Measurements from ENCODE around the gene DHX16. TPM values are rescaled to one million over a fixed set of nuclear protein-coding genes. Genes with fewer than 3 reads are reported as not detected.
A peak's percentile ranks its signal among the peaks of the same experiment; 100 is the strongest.

The DHX16 gene
- polyA plus RNA-seq, 1 donor from 2014 or later: 21.6 TPM

DNA sequence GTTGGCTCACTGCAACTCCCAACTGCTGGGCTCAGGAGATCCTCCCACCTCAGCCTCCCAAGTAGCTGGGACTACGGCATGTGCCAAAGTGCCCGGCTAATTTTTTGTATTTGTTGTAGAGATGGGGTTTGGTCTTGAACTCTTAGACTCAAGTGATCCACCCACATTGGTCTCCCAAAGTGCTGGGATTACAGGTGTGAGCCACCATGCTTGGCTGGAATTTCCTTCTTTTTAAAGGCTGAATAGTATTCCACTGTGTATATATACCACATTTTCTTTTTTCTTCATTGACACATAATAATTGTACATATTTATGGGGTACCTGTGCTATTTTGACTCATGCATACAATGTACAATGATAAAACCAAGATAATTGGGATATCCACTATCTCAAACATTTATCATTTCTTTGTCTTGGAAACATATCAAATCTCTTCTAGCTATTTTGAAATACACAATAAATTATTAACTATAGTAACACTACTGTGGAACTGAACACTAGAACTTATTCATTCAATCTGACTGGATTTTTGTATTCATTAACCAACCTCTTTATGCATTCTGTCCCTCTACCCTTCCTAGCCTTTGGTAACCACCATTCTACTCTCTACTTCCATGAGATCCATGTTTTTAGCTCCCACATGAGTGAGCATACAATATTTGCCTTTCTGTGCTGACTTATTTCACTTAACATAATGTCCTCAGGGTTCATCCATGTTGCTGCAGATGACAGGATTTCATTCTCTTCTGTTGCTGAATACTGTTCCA, 36.5 kb upstream of the DHX16 start:
- peaks cover 10% of the 10 kb centered on the region for H3K36me3 Mint-ChIP-seq
- peaks cover 15 to 16% (median 15%) of the 10 kb centered on the region in 3 donors for H3K4me1 Mint-ChIP-seq
- no peaks in the 10 kb centered on the region for H3K9me3 Mint-ChIP-seq
- no peak overlapping the region for H3K27ac Mint-ChIP-seq
- H3K27me3 Mint-ChIP-seq: no peaks in the 10 kb centered on the region
- no peak overlapping the region for H3K4me3 Mint-ChIP-seq

DNA sequence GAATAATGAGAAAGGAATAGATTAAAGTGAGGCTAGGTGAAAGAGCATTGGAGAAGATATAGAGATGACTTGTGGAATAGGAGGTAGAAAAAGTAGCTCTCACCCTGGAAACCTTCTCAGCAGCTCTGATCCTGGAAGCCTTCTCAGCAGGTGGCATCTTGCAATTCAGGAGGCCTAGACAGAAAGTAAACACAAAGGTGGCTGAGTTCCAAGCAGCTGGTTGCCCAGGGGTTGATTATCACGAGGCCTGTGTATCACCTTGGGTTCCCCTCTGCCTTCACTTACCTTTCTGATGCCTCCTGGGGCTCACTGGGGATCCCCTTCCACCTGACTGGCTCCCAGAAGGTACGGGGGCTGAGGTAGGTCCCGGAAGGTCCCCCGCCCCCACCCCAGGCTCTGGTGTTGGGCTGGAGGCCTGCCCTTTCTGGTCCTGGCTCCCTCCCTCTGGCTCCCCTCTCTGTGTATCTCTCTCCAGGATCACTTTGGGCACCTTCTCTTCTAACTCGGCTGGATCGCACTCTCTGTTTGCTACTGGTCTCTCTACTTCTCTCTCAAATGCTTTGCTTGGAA, 34.6 kb upstream of the DHX16 start:
- no peaks in the 10 kb centered on the region for H3K27me3 Mint-ChIP-seq
- peaks cover 8 to 13% (median 11%) of the 10 kb centered on the region in 3 donors for H3K4me1 Mint-ChIP-seq
- H3K27ac Mint-ChIP-seq: peak overlapping the region in 1 of 3 donors; percentile 78
- peaks cover 10% of the 10 kb centered on the region for H3K36me3 Mint-ChIP-seq
- H3K9me3 Mint-ChIP-seq: no peaks in the 10 kb centered on the region
- no peak overlapping the region for H3K4me3 Mint-ChIP-seq

DNA sequence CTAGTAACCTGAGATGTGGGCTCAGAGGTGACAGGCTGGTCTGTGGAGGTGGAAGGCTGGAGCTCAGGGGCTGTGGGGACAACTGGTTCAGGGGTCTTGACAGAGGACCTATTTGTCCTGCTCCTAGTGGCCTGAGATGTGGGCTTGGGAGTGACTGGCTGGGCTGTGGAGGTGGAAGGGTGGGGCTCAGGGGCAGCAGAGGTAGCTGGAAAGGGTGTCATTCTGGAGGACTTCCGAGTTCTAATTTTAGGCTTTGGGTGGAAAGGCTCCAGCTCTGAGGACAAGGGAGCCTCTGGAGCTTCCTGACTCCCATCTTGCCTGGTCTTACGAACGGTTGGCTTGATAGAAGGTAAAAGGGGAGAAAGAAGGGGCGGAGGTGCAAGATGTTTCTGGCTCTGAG, 32.8 kb upstream of the DHX16 start:
- H3K9me3 Mint-ChIP-seq: no peaks in the 10 kb centered on the region
- no peak overlapping the region for H3K27ac Mint-ChIP-seq
- peaks cover 3 to 5% (median 5%) of the 10 kb centered on the region in 3 donors for H3K4me1 Mint-ChIP-seq
- H3K4me3 Mint-ChIP-seq: no peak overlapping the region
- H3K36me3 Mint-ChIP-seq: peaks cover 8% of the 10 kb centered on the region
- no peaks in the 10 kb centered on the region for H3K27me3 Mint-ChIP-seq

DNA sequence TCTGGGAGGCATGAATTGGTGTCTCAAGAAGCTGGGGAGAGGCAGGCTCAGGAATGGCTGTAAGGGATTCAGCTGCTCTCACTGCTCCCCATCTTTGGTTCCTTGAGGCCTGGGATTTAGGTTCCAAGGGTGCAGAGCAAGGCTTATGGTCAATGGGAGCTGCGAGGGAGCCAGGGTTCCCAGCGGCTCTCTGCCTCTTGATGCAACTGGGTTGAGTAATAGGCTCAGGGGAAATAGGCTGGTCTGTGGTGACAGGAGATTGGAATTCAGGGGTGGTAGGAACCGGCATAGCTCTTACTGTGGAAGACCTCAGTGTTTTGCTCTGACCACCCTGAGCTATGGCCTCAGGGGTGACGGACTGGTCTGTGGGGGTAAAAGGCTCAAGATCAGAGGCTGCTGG, 31.0 kb upstream of the DHX16 start:
- Mint-ChIP-seq H3K4me3 (no peak overlapping the region), H3K4me1 (peaks cover 0 to 5% (median 5%) of the 10 kb centered on the region in 3 donors), H3K9me3 (no peaks in the 10 kb centered on the region), H3K27ac (no peak overlapping the region), H3K27me3 (no peaks in the 10 kb centered on the region), H3K36me3 (peaks cover 8% of the 10 kb centered on the region)

DNA sequence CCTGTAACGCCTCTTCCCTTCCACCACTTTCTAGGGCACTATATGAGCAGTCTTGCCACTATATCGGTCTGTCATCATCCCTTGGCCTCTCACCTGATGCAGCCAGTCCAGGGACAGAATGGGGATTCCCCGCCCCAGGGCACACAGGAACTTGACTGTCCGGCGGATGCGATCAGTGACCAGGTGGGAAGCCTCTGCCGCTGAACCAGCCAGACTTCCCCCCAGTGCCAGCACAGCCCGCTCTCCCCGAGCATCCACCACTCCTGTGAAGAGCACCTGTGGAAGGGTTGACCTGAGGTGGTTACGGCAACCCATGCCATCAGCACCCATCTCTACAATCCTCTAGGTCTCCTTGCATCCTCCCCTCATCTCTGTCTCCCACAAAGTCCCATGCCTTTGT, 30.2 kb upstream of the DHX16 start:
- peaks cover 0 to 5% (median 5%) of the 10 kb centered on the region in 3 donors for H3K4me1 Mint-ChIP-seq
- no peaks in the 10 kb centered on the region for H3K9me3 Mint-ChIP-seq
- H3K4me3 Mint-ChIP-seq: no peak overlapping the region
- H3K36me3 Mint-ChIP-seq: peaks cover 8% of the 10 kb centered on the region
- no peaks in the 10 kb centered on the region for H3K27me3 Mint-ChIP-seq
- no peak overlapping the region for H3K27ac Mint-ChIP-seq

DNA sequence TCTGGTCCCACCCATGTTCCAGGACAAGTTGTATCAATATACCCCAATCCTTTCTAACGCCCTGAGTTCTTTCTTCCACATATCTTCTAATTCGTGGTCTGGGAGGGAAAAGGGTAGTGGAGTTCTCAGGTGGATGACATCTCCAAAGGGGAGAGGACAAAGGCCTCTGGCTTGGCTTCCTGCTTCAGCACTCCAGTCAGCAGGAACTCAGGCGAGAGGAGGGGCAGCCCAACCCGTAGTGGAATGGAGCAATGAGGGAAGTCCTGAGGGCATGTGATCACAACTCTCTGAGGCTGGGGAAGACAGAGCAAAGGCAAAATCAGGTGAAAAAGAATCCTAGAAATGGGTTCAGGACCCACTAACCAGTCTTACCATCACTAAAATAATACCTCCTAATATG, 27.5 kb upstream of the DHX16 start:
- Mint-ChIP-seq H3K27me3 (no peaks in the 10 kb centered on the region), H3K4me1 (no peaks in the 10 kb centered on the region)

DNA sequence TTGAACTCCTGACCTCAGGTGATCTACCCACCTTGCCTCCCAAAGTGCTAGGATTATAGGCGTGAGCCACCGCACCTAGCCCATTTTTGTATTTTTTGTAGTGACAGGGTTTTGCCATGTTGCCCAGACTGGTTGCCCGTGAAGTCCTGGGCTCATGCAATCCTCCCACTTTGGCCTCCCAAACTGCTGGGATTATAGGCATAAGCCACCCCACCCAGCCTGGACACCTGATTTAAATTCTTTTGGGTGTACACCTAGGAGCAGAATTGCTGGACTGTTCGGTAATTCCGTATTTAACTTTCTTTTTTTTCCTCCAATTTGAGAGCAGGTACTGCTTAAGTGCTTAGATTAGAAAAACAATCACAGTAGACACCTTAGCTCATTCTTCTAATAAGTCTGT, 23.6 kb upstream of the DHX16 start:
- H3K4me1 Mint-ChIP-seq: peaks cover 2 to 6% (median 5%) of the 10 kb centered on the region in 3 donors
- no peaks in the 10 kb centered on the region for H3K27me3 Mint-ChIP-seq
- H3K36me3 Mint-ChIP-seq: no peaks in the 10 kb centered on the region
- no peaks in the 10 kb centered on the region for H3K9me3 Mint-ChIP-seq
- no peak overlapping the region for H3K27ac Mint-ChIP-seq
- no peak overlapping the region for H3K4me3 Mint-ChIP-seq

More for the DNA sequence above, 27.5 kb upstream of the DHX16 start:
- peaks cover 1% of the 10 kb centered on the region for H3K36me3 Mint-ChIP-seq
- H3K4me3 Mint-ChIP-seq: no peak overlapping the region
- H3K9me3 Mint-ChIP-seq: no peaks in the 10 kb centered on the region
- peak overlapping the region in 2 of 3 donors; percentile 59 to 81 for H3K27ac Mint-ChIP-seq

DNA sequence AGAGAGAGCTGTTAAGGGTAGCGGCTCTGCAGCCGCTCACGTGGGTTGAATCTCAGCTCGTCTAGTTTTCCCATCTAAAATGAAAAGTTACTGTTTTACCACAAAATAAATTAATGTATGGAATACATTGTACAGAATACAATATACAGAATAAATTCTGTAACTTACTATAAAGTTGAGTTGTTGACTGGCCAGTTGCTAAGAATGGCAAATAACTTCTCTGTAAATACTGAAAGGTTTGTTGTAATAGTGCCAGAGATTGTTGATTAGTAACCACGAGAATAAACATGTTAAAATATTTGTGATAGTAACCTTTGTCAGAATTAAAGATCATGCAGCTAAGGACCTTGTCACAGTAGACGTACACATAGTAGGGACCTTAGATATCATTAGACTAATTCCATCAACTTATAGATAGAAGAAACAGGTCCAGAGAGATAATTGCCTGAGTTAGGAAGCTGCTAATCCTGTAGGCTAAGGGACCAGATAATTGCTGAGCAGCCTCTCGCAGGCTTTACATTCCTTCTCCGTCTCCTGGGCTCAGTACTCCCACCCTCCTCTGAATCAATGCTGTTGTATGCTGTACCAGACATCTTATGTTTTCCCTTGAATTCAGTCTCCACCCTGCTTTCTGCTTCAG, 18.5 kb upstream of the DHX16 start:
- H3K4me1 Mint-ChIP-seq: peaks cover 33 to 38% (median 35%) of the 10 kb centered on the region in 3 donors
- H3K9me3 Mint-ChIP-seq: no peaks in the 10 kb centered on the region
- H3K27ac Mint-ChIP-seq: peak overlapping the region; percentile 28 to 100 (median 78)
- H3K4me3 Mint-ChIP-seq: peak overlapping the region; percentile 99 to 100 (median 100)
- H3K36me3 Mint-ChIP-seq: peaks cover 3% of the 10 kb centered on the region
- H3K27me3 Mint-ChIP-seq: no peaks in the 10 kb centered on the region

DNA sequence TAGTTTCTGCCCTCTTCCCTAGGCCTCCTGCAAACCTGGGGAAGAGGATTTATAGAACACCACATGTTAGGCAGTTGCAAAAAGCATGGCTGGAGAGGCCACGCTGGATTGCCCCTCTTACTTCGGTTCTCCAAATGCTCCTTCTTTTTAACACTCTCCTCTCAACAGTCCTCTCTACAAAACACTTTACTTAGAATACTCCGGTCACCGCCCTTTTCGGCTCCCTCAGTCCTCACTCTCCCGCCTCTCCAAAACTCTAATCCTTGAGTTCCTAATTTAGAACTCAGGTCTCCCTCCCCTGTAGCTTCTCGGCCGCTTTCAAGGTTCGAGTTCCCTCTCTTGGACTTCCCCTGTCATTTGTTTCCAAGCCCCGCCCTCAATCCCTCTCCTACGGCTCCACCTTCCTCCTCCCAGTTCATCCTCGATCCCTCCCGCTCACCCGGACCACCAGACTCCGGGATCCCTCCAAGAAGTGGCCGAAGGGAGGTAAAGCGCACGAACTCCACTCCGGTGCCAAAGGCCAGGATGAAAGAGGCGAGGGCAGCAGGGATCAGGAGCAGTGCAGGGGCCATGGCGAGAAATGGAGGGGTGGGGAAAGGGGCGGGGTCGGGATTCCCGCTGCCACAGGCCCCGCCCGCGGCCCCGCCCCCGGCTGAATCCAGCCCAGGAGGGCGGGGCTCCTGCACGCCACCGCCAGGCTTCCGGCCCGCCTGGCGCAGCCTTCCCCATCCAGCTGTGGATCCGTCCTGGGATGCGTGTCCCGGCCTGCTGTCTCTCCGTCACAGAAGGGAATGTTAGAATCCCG, 17.8 kb upstream of the DHX16 start, which contains the start of gene NRM:
TSS of gene NRM (minus strand) at position 582 of the 805 bp plus-strand sequence. CDS start at position 572, 10 bp downstream.
- Mint-ChIP-seq H3K4me1 (peaks cover 33 to 38% (median 35%) of the 10 kb centered on the region in 3 donors), H3K4me3 (peak within 1 kb of the TSS; percentile 99 to 100 (median 100)), H3K36me3 (peaks cover 3% of the 10 kb centered on the region), H3K27me3 (no peaks in the 10 kb centered on the region), H3K9me3 (no peaks in the 10 kb centered on the region), H3K27ac (peak within 1 kb of the TSS; percentile 98 to 100 (median 98))

DNA sequence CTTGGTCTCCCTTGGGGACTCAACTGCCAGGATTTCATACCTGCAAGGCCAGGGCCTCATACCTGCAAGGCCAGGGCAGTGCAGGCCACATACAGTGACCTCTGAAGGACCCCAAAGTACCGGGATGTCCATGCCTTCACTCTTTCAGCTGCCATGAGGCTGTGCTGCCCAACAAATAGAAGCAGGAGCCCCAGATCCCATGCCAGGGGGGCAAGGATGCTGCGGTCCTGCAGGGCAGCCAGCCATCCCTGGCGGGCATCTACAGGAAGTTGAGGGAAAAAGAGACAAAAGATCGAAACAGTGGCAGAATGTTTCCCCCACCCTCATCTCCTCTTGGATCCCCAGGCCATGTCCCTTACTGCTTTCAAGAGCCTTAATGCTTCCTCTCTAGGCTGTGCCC, 17.2 kb upstream of the DHX16 start:
- no peaks in the 10 kb centered on the region for H3K27me3 Mint-ChIP-seq
- peaks cover 0 to 1% (median 0%) of the 10 kb centered on the region in 3 donors for H3K9me3 Mint-ChIP-seq
- H3K4me3 Mint-ChIP-seq: peak overlapping the region; percentile 99 to 100 (median 100)
- peak overlapping the region; percentile 98 to 100 (median 98) for H3K27ac Mint-ChIP-seq
- peaks cover 3% of the 10 kb centered on the region for H3K36me3 Mint-ChIP-seq
- peaks cover 33 to 38% (median 35%) of the 10 kb centered on the region in 3 donors for H3K4me1 Mint-ChIP-seq

DNA sequence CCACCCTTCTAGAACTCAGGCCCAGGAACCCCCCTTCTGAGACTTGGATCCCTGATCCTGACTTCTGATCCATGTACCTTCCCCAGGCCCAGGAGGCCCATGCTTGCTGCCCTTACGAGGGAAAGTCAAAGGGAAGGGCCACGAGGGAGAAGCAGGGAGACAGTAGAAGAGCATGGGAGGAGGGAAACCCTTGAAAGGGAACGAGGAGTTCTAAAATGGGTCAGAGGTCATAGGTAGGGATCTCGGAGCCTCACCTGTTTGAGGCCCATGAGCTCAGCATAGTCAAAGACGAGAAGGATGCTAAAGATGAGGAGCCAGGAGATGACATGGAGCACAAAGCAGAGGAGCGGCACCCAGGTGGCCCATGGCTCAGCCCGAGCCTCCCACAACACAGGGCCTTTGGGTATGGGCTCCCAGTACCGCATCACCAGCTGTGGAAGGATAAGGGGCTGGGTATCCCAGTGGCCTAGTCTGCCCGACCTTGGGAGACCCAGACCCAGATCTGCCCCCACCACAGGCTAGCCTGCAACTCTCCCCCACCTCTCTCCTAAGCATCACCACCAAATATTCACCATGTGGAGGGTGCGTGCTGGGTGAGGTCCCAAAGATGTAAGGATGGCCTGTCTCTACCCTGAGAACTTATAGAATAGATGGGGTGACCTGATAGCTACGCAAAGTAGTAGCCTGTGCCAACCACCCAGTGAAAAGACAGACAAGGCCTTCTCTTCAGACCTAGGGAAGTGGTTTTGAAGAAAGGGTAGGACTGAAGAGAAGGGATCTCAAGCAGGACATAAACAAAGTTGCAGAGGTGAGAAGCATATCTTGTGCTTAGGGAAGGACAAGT, 16.4 kb upstream of the DHX16 start:
- Mint-ChIP-seq H3K9me3 (peaks cover 0 to 1% (median 0%) of the 10 kb centered on the region in 3 donors), H3K27me3 (no peaks in the 10 kb centered on the region), H3K4me1 (peaks cover 33 to 38% (median 35%) of the 10 kb centered on the region in 3 donors), H3K36me3 (peaks cover 3% of the 10 kb centered on the region), H3K27ac (peak overlapping the region; percentile 98 to 100 (median 98)), H3K4me3 (peak overlapping the region; percentile 99 to 100 (median 100))

DNA sequence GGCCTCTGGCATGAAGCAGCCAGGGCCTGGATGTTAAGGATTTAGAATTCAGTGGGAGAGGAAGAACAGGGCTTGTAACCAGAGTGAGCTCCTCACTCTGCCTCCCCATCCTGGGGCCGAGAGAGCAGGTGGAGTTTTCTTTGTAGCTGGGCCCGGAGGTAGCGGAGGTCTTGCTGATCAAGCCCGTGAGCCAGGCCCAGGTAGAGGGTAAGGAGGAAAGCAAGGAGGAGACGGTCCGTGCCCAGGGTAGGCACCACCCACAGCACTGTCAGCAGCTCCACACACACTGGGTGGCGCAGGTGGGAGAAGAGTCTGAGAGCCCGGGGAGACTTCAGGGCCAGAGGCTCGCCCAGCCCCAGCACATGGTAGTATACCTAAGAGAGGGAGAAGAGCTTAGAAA, 15.8 kb upstream of the DHX16 start:
- peak overlapping the region; percentile 98 to 100 (median 98) for H3K27ac Mint-ChIP-seq
- no peaks in the 10 kb centered on the region for H3K27me3 Mint-ChIP-seq
- H3K4me1 Mint-ChIP-seq: peaks cover 33 to 38% (median 35%) of the 10 kb centered on the region in 3 donors
- peaks cover 5% of the 10 kb centered on the region for H3K36me3 Mint-ChIP-seq
- H3K4me3 Mint-ChIP-seq: peak overlapping the region; percentile 99 to 100 (median 100)
- H3K9me3 Mint-ChIP-seq: peaks cover 0 to 1% (median 0%) of the 10 kb centered on the region in 3 donors

DNA sequence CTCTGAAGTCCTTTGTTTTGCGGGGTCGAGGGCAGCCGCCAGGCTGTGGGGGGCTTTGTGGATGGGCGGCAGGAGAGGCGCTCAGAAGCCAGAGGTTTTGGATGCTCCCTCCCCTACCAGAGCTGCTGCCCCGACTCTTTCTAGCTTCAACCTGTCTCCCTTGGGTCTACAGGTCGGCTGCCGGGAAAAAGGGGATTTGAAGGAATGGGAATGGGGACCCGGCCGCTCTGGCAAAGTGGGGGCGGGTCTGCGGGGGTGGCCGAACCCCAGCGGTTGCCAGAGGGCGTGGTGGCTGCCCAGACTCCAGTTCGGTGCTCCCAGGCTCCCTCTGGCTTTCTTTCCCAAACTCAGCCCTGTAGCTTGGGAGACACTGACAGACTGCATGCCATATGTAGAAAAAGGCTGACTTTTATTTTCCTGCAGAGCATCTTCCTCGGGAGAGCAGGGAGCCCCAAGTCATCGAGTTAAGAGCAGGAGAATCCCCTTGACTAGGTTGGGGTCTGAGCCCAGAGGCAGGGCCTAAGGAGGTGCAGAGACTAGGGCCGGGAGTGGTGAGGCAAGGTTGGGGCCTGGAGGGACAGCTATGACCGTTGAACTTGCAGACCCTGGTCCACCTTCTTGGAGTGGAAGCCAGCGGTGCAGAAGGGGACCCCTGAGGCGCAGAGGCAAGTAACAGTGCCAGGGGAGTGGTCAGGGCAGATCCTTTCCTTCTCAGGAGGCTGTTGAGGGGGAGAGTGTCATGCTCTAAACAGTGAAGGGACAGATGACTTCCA, 15.0 kb upstream of the DHX16 start:
- H3K27ac Mint-ChIP-seq: peak overlapping the region; percentile 98 to 100 (median 98)
- peak overlapping the region; percentile 99 to 100 (median 100) for H3K4me3 Mint-ChIP-seq
- H3K36me3 Mint-ChIP-seq: peaks cover 5% of the 10 kb centered on the region
- H3K9me3 Mint-ChIP-seq: peaks cover 0 to 1% (median 0%) of the 10 kb centered on the region in 3 donors
- no peaks in the 10 kb centered on the region for H3K27me3 Mint-ChIP-seq
- peaks cover 33 to 38% (median 36%) of the 10 kb centered on the region in 3 donors for H3K4me1 Mint-ChIP-seq
